ENCODE measurements around the gene CAP2. TPM values are rescaled to one million over a fixed set of nuclear protein-coding genes. Genes with fewer than 3 reads are reported as not detected.

The CAP2 gene
- total RNA-seq, 1 donor from 2014 or later: not detected

DNA sequence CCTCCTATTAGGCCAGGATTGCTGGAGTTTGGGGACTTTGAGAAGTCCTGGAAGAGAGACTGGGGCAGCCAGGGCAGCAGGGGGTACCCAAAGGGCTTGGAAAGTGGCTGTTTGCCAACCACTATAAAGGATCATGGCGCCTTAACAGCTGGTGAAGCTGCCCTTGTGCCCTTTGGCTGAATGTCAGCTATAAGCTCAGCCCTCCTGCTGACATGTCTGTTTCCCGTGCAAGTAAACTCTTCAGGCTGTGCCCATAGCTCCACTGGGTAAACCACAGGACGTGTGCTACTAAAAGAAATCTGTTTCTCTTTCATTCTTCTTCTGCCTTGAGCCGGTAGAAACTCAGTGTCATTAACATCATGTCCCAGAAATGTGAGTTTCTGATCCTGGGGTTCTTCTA is 97.3 kb downstream of the CAP2 start:
- no peaks in the 10 kb centered on the region for H3K36me3 Mint-ChIP-seq (ENCODE audit: low read depth)
- no peak overlapping the region for H3K27ac Mint-ChIP-seq
- peaks cover 1% of the 10 kb centered on the region for H3K4me1 Mint-ChIP-seq (ENCODE audit: low read depth)
- no peak for DNase-seq (ENCODE audit: low spot score)
- H3K4me3 Mint-ChIP-seq (ENCODE audit: low read depth): no peak overlapping the region
- peaks cover 15% of the 10 kb centered on the region for H3K27me3 Mint-ChIP-seq (ENCODE audit: low read depth)
- H3K9me3 Mint-ChIP-seq: no peaks in the 10 kb centered on the region
- intact Hi-C loops (cut with micrococcal nuclease): no loop called here

DNA sequence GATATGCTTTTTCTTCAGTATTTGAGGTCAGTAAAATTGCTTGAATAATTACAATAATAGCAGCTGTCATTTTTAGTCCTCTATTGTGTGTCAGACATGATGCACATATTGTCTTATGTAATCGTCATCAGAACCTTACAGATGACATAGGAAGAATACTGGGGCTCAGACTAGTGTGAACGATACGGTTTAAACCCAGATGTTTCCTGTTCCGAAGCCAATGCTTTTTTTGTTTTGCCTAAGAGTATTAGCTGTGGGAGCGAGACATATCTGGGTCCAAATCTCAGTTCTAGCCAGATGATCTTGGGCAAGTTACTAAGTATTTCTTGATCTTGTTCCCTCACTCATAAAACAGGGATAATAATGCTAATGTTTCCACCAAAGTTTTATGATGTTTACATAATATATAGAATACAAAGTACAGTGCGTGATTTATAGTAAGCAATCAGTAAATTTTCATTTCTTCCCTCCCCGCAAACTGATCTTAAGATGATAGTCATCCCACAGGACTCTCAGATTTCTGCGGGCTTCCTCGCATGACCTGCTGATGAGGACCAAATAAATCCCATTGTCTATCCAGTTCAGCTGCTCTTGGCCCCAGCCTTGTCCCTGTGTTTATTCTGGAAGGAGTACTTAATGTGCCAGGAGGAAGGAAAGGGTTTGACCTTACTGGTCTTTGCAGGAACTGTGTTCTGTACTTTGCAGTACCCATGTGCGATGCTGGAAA is 98.2 kb downstream of the CAP2 start:
- Mint-ChIP-seq H3K4me1 (ENCODE audit: low read depth) (peaks cover 1% of the 10 kb centered on the region), H3K36me3 (ENCODE audit: low read depth) (no peaks in the 10 kb centered on the region), H3K9me3 (no peaks in the 10 kb centered on the region), H3K4me3 (ENCODE audit: low read depth) (no peak overlapping the region), H3K27me3 (ENCODE audit: low read depth) (peaks cover 15% of the 10 kb centered on the region), H3K27ac (no peak overlapping the region)
- intact Hi-C loops (cut with micrococcal nuclease): no loop called here
- no peak for DNase-seq (ENCODE audit: low spot score)

DNA sequence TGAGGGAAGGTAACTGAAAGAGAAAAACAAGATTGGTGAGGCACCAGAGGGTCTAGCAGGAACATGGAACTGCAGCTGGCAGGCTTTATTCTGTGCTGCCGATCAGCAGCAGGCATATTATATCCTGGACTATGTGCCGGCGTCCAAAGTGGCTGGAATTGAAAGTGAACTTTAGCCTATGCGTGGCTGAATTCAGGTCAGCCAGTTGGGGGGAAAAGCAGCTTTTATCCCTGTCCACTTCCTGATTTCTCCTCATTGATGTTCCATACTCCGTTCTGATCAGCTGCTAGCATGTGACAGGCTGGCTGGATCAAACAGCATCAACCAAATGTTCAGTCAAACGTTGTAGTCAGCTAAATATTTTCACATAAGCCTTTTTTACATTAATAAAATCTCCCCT is 99.0 kb downstream of the CAP2 start:
- H3K9me3 Mint-ChIP-seq: no peaks in the 10 kb centered on the region
- no peak overlapping the region for H3K4me3 Mint-ChIP-seq (ENCODE audit: low read depth)
- intact Hi-C loops (cut with micrococcal nuclease): no loop called here
- no peaks in the 10 kb centered on the region for H3K36me3 Mint-ChIP-seq (ENCODE audit: low read depth)
- peaks cover 1% of the 10 kb centered on the region for H3K4me1 Mint-ChIP-seq (ENCODE audit: low read depth)
- peaks cover 15% of the 10 kb centered on the region for H3K27me3 Mint-ChIP-seq (ENCODE audit: low read depth)
- no peak for DNase-seq (ENCODE audit: low spot score)
- no peak overlapping the region for H3K27ac Mint-ChIP-seq

DNA sequence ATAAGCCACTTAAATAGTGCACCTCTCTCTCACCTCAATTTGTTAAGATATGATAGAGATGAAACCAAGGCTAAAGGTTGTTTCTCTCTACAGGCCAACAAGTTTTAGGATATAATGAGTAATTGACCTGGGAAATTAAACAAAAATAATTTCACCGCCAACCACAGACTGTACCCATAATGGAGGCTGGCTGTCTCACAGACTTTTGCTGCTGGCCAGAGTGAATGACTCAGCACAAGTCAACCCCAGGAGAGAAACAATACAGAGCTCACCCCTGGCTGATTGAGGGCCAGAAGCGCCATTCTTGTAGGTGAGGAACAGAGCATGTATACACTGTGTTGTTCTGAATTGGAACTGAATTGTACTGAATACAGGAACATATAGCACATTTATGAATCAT is 99.9 kb downstream of the CAP2 start:
- H3K4me1 Mint-ChIP-seq (ENCODE audit: low read depth): peaks cover 1% of the 10 kb centered on the region
- H3K4me3 Mint-ChIP-seq (ENCODE audit: low read depth): no peak overlapping the region
- H3K27ac Mint-ChIP-seq: no peak overlapping the region
- DNase-seq (ENCODE audit: low spot score): no peak
- intact Hi-C loops (cut with micrococcal nuclease): no loop called here
- no peaks in the 10 kb centered on the region for H3K9me3 Mint-ChIP-seq
- H3K27me3 Mint-ChIP-seq (ENCODE audit: low read depth): peaks cover 15% of the 10 kb centered on the region
- H3K36me3 Mint-ChIP-seq (ENCODE audit: low read depth): no peaks in the 10 kb centered on the region

DNA sequence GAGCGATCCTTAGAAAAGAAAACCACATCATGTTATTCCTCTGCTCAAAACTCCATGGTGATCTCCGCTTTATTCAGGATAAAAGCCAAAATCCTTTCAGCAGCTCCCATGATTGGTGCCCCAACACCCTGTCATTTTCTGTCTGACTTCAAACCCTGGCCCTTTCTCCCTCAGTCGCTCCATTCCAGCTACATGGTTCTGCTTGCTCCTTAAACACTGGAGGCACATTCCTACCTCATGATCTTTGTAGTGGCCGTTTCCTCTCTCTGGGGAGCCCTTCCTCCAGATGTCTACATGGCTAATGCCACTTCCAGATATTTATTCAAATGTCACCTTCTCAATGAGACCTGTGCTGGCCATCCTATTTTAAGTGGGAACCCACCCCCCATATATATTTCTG is 100.8 kb downstream of the CAP2 start:
- no peak for DNase-seq (ENCODE audit: low spot score)
- intact Hi-C loops (cut with micrococcal nuclease): no loop called here
- Mint-ChIP-seq H3K36me3 (ENCODE audit: low read depth) (no peaks in the 10 kb centered on the region), H3K9me3 (no peaks in the 10 kb centered on the region), H3K27ac (no peak overlapping the region), H3K27me3 (ENCODE audit: low read depth) (peaks cover 15% of the 10 kb centered on the region), H3K4me3 (ENCODE audit: low read depth) (no peak overlapping the region), H3K4me1 (ENCODE audit: low read depth) (peaks cover 1% of the 10 kb centered on the region)

DNA sequence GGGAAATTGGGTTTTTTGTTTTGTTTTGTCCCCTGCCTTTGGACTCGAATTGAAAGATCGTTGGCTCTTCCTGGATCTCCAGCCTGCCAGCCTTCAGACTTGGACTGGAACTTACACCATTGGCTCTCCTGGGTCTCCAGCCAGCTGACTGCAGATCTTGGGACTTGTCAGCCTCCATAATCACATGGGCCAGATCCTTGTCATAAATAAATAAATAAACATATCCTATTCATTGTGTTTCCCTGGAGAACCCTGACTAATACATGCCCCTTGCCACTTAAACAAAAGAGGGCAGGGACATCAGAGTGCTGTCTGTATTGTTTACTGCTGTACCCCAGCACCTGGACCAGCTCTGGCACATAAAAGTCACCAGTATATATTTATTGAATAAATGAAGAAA is 101.5 kb downstream of the CAP2 start:
- H3K4me1 Mint-ChIP-seq (ENCODE audit: low read depth): peaks cover 1% of the 10 kb centered on the region
- intact Hi-C loops (cut with micrococcal nuclease): no loop called here

DNA sequence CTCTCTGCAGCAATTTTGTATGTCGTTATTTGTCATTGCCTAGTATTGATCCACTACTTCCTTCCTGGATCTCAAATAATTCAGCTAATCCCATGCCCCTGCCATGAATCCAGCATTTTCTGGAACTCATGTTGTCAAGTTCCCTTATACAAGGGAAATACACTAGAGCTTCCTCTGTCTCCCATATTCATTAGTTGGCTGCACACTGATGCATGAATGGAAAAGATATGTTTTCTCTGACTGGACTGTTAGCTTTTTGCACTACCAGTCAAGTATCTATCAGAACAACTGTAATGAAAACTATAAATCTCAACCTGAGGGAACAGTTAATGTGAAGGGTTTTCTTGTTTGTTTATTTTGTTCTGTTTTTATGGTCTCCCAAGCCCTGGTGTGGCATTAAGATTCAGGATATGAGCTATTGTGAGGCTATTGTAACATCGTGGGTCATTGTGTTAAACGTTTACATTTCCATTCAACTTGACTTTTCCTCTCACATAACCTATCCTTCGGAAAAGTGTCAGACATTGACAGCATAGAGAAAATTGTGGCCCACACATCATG is 104.2 kb downstream of the CAP2 start:
- peaks cover 6% of the 10 kb centered on the region for H3K27me3 Mint-ChIP-seq (ENCODE audit: low read depth)
- no peak overlapping the region for H3K4me3 Mint-ChIP-seq (ENCODE audit: low read depth)
- H3K27ac Mint-ChIP-seq: no peak overlapping the region
- intact Hi-C loops (cut with micrococcal nuclease): no loop called here
- no peaks in the 10 kb centered on the region for H3K36me3 Mint-ChIP-seq (ENCODE audit: low read depth)
- DNase-seq (ENCODE audit: low spot score): no peak
- peaks cover 1% of the 10 kb centered on the region for H3K4me1 Mint-ChIP-seq (ENCODE audit: low read depth)
- no peaks in the 10 kb centered on the region for H3K9me3 Mint-ChIP-seq

More for the DNA sequence above, 101.5 kb downstream of the CAP2 start:
- DNase-seq (ENCODE audit: low spot score): no peak
- H3K9me3 Mint-ChIP-seq: no peaks in the 10 kb centered on the region
- peaks cover 15% of the 10 kb centered on the region for H3K27me3 Mint-ChIP-seq (ENCODE audit: low read depth)
- no peak overlapping the region for H3K4me3 Mint-ChIP-seq (ENCODE audit: low read depth)
- H3K27ac Mint-ChIP-seq: no peak overlapping the region
- H3K36me3 Mint-ChIP-seq (ENCODE audit: low read depth): no peaks in the 10 kb centered on the region

DNA sequence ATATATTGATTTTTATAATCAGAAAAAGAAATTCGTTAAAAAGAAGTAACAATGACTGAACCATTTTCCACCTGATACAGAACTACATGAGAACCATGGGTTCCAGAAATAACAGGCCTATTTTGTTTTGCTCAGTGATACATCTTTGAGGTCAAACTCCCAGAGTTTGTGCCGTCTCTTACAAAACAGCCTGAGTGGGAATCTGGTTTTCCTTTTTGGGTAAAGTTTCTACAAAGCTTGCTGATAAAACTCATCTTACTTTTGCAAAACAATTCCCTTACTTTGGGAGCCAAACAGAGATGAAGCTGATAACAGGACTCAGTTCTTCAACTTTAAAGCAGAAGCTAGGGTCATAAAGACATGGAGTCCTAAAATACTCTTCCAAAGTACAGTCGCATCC is 108.0 kb downstream of the CAP2 start:
- no peaks in the 10 kb centered on the region for H3K4me1 Mint-ChIP-seq (ENCODE audit: low read depth)
- no peaks in the 10 kb centered on the region for H3K27me3 Mint-ChIP-seq (ENCODE audit: low read depth)
- H3K27ac Mint-ChIP-seq: no peak overlapping the region
- no peak overlapping the region for H3K4me3 Mint-ChIP-seq (ENCODE audit: low read depth)
- DNase-seq (ENCODE audit: low spot score): no peak
- H3K36me3 Mint-ChIP-seq (ENCODE audit: low read depth): no peaks in the 10 kb centered on the region
- no peaks in the 10 kb centered on the region for H3K9me3 Mint-ChIP-seq
- intact Hi-C loops (cut with micrococcal nuclease): no loop called here

DNA sequence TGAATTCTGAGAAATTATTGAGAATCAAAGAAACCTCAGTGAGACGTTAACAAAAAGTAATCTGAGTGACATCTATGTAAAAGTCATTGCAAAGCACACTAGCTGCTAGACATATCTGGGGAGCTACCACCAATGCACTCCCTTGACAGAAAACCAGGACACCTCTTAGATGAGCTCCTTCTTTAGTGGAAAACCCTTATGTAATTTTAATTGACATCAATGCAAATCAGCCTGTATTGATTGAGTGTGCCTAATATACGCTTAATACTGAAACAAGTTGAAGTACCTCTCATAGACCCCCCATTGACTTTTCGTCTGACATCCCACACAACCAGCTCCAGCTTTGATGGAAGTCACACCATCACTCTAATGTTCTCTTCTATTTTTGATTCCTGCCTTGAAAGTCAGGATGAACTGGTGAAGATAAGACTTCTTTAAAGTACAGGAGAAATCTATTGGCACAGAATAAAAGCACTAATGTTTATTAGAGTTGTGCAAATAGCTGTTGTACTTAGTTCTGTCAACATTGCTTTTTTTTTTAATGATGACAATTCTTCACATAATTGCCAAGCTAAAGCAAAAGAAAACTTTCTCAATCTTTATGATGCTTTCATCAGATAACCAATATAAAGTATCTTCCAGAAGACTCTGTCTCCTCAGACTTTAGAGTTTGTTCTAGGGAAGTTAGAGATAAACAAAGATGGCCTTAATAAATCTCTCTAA is 108.7 kb downstream of the CAP2 start:
- no peak overlapping the region for H3K4me3 Mint-ChIP-seq (ENCODE audit: low read depth)
- intact Hi-C loops (cut with micrococcal nuclease): no loop called here
- no peak for DNase-seq (ENCODE audit: low spot score)
- no peaks in the 10 kb centered on the region for H3K9me3 Mint-ChIP-seq
- H3K27me3 Mint-ChIP-seq (ENCODE audit: low read depth): no peaks in the 10 kb centered on the region
- no peaks in the 10 kb centered on the region for H3K36me3 Mint-ChIP-seq (ENCODE audit: low read depth)
- no peak overlapping the region for H3K27ac Mint-ChIP-seq
- no peaks in the 10 kb centered on the region for H3K4me1 Mint-ChIP-seq (ENCODE audit: low read depth)

DNA sequence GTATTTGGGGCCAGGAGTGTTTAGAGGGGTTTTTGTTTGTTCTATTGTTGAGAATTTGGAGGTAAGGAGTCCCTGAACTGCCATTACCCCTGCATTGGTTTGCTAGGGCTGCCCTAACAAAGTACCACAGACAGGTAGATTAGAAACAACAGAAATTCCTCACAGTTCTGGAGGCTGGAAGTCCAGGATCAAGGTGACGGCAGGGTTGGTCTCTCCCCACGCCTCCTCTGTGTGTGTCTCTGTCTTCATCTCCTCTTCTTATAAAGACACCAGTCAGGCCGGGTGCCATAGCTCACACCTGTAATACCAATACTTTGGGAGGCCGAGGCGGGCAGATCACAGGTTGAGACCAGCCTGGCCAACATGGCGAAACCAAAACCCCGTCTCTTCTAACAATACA is 109.7 kb downstream of the CAP2 start:
- Mint-ChIP-seq H3K36me3 (ENCODE audit: low read depth) (no peaks in the 10 kb centered on the region), H3K4me3 (ENCODE audit: low read depth) (no peak overlapping the region), H3K27me3 (ENCODE audit: low read depth) (no peaks in the 10 kb centered on the region), H3K4me1 (ENCODE audit: low read depth) (no peaks in the 10 kb centered on the region), H3K27ac (no peak overlapping the region), H3K9me3 (no peaks in the 10 kb centered on the region)
- intact Hi-C loops (cut with micrococcal nuclease): no loop called here
- DNase-seq (ENCODE audit: low spot score): no peak

DNA sequence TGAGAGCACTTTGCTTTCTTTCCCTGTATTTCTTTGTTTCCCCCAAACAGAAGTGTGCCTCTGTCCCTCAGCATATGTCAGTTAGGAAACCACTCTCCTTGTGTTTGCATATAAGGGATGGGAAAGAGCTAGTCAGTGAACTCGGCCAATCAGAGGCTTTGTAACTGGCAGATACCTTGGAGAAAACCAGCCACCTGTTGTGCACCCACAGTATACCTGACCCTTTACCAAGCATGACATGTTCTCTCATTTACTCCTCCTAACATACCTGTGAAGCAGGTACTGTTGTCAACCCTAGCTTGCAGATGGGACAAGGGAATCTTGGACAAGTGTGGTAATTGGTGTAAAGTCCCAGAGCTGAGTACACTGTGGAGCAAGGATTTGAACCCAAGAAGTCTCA is 110.6 kb downstream of the CAP2 start:
- Mint-ChIP-seq H3K27ac (no peak overlapping the region), H3K4me3 (ENCODE audit: low read depth) (no peak overlapping the region), H3K9me3 (no peaks in the 10 kb centered on the region), H3K4me1 (ENCODE audit: low read depth) (no peaks in the 10 kb centered on the region), H3K27me3 (ENCODE audit: low read depth) (no peaks in the 10 kb centered on the region), H3K36me3 (ENCODE audit: low read depth) (no peaks in the 10 kb centered on the region)
- no peak for DNase-seq (ENCODE audit: low spot score)
- intact Hi-C loops (cut with micrococcal nuclease): no loop called here

DNA sequence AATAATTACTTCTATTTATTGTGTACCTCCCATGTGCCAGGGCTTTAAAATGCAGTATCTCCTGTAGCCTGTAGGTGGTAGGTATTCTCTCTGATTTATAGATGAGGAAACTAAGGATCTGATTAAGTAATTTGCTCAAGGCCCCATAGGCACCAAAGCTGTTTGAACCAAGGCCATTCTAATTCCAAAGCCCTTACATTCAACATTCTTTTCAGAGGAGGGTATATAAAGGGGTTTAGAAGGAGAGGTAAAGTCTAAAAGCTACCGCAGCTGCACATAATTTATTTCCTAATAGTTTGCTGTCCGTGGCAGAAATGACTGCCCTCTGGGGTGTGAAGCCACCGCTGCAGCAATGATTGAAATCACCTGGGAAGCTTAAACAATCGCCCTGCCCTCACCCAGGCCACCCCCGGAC is 111.7 kb downstream of the CAP2 start:
- Mint-ChIP-seq H3K4me1 (ENCODE audit: low read depth) (no peaks in the 10 kb centered on the region), H3K27ac (no peak overlapping the region), H3K27me3 (ENCODE audit: low read depth) (no peaks in the 10 kb centered on the region), H3K4me3 (ENCODE audit: low read depth) (no peak overlapping the region), H3K9me3 (no peaks in the 10 kb centered on the region), H3K36me3 (ENCODE audit: low read depth) (no peaks in the 10 kb centered on the region)
- intact Hi-C loops (cut with micrococcal nuclease): no loop called here
- DNase-seq (ENCODE audit: low spot score): no peak

DNA sequence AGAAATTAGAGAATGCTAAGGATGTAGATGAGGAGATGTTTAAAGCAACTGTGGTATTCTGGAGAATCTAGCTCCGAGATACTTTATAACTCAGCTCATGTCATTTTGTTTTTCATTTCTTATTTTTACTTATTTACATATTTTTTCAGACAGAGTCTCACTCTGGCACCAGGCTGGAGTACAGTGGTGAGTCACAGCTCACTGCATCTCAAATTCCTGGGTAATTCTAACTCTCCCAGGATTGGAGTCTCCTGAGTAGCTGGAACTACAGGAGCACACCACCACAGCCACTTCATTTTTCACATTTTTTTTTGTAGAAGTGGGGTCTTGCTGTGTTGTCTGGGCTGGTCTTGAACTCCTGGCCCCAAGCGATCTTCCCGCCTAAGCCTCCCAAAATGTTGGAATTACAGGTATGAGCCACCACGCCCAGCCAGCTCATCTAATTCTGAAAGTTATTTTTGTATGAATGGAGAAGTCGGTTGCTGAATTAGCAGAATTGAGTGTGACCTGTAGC is 112.4 kb downstream of the CAP2 start:
- no peak for DNase-seq (ENCODE audit: low spot score)
- Mint-ChIP-seq H3K27ac (no peak overlapping the region), H3K36me3 (ENCODE audit: low read depth) (no peaks in the 10 kb centered on the region), H3K4me1 (ENCODE audit: low read depth) (no peaks in the 10 kb centered on the region), H3K9me3 (no peaks in the 10 kb centered on the region), H3K27me3 (ENCODE audit: low read depth) (no peaks in the 10 kb centered on the region), H3K4me3 (ENCODE audit: low read depth) (no peak overlapping the region)
- intact Hi-C loops (cut with micrococcal nuclease): no loop called here
